ENCODE results near the gene C5orf15.

GRCh38 chr5:133968204-133968980 lies at the start of gene C5orf15:
- TF ChIP-seq TCF7 (IDR thresholded peaks at IDR 0.05; ENCODE audit: borderline replicate concordance) (no peak), TEAD4 (IDR thresholded peaks at IDR 0.05; ENCODE audit: low read length) (no peak; the same call in 1 of the 2 replicates), TEAD4 (CRISPR knock-in tag; IDR thresholded peaks at IDR 0.05; ENCODE audit: borderline replicate concordance) (no peak), MYNN (IDR thresholded peaks at IDR 0.05) (no peak), MYNN (CRISPR knock-in tag; IDR thresholded peaks at IDR 0.05) (no peak), NELFE (IDR thresholded peaks at IDR 0.05; ENCODE audit: insufficient read depth, insufficient read length) (no peak), TSHZ1 (CRISPR knock-in tag; IDR thresholded peaks at IDR 0.05) (no peak), RBM22 (IDR thresholded peaks at IDR 0.05; ENCODE audit: low read depth, low read length, poor library complexity, severe bottlenecking) (no peak), POLR2AphosphoS2 (IDR thresholded peaks at IDR 0.05; ENCODE audit: low read length) (no peak; the same call in 1 of the 2 replicates), SETDB1 (IDR thresholded peaks at IDR 0.05; ENCODE audit: low read length) (no peak), EZH2 (IDR thresholded peaks at IDR 0.05; ENCODE audit: borderline replicate concordance, low read depth, low read length) (no peak), KLF6 (CRISPR knock-in tag; IDR thresholded peaks at IDR 0.05; ENCODE audit: borderline replicate concordance) (no peak), HINFP (tag; conservative IDR thresholded peaks at IDR 0.05; ENCODE audit: low read depth) (peak; percentile 75)

Measured in K562 (cell line).